Measurements from ENCODE around the gene WASF1. TPM values are rescaled to one million over a fixed set of nuclear protein-coding genes. Genes with fewer than 3 reads are reported as not detected.

The WASF1 gene
- total RNA-seq, 4 donors from 2014 or later: 5.8 to 15.6 (median 12.2) TPM

DNA sequence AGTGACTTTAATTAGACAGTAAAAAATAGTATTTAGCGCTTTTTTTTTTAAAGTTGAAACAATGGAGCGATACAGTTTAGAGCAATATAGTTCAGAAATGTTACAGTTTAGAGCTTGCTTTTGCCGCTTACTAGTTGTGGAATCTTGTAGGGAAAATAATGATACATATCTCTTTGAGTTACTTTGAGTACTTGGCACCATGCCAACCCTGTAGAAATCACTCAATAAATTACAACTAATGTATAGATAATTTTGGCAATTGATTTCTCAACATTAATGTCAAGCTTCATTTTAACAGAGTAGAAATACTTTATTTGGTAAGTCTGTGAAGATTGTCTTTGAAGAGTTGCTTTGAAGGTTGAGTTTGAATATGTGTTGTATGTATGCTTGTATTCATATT, 28.2 kb upstream of the WASF1 start:
- DNase-seq (ENCODE audit: low spot score): no peak
- TF ChIP-seq, protein P1, sequence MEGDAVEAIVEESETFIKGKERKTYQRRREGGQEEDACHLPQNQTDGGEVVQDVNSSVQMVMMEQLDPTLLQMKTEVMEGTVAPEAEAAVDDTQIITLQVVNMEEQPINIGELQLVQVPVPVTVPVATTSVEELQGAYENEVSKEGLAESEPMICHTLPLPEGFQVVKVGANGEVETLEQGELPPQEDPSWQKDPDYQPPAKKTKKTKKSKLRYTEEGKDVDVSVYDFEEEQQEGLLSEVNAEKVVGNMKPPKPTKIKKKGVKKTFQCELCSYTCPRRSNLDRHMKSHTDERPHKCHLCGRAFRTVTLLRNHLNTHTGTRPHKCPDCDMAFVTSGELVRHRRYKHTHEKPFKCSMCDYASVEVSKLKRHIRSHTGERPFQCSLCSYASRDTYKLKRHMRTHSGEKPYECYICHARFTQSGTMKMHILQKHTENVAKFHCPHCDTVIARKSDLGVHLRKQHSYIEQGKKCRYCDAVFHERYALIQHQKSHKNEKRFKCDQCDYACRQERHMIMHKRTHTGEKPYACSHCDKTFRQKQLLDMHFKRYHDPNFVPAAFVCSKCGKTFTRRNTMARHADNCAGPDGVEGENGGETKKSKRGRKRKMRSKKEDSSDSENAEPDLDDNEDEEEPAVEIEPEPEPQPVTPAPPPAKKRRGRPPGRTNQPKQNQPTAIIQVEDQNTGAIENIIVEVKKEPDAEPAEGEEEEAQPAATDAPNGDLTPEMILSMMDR (IDR thresholded peaks at IDR 0.05): no peak
- no peak for ATAC-seq (ENCODE audit: low FRiP score)

DNA sequence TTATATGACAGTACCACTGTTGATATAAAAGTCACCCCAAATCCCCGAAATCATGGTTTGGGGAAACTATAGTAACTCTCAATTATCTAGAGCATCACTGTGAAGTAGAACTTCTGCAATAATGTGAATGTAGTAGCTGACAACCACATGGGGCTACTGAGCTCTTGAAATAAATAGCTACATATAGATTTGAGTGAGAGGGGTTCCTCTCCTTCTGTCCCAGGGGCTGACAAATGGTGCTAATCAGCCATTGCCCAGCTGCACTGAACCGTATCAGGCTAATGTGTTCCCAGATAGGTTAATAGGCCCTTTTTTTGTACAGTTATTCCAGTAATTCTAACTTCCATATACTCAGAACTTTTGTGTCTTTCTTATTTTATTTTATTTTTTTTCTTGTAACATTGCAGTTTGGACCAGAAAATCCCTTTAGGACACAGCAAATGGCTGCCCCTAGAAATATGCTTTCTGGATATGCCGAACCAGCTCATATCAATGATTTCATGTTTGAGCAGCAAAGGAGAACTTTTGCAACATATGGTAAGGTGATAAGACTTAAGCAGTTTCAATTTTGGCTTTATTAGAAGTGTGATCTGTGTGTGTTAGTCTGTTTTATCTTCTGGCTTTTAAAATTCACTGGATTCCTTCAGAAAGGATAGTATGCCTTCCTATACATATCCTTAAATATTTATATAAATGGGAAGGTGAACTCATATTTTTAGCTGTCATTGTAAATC, 21.8 kb upstream of the WASF1 start:
- TF ChIP-seq, protein P1 (IDR thresholded peaks at IDR 0.05): no peak
- no peak for DNase-seq (ENCODE audit: low spot score)
- no peak for ATAC-seq (ENCODE audit: low FRiP score)

DNA sequence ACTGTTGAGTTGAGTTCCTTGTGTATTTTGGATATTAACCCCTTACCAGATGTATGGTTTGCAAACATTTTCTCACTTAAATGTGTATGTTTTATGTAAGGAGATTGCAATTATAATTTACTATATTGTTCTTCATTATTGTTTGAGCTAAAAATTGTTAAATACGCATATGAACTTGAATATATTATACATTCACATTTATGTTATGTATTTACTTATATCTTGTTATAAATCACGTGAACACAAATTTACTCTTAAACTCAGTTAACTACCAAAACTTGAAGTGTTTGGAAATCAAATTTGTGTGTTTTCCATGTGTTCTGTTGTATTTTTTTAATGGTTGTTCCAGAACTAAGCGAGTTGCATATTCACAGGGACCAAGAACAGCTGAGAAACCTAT, 19.1 kb upstream of the WASF1 start:
- ATAC-seq (ENCODE audit: low FRiP score): no peak
- TF ChIP-seq, protein P1 (IDR thresholded peaks at IDR 0.05): no peak

DNA sequence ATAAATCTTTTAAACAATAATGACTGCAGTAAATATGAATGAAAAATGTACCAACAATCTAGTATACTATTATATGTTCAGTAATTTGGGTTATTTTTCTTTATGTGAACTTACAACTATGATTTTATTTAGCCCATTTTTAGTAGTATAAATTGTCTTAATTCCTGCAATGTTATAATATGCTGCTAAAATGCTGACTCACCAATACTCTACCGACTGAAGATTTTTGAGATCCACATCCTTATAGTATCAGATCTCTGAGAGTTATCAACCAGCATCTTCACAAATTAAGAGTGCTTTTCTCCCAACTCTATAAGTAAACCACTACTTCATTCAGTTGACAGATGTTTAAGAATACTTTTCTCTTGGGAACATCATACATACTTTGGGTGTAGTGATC, 17.4 kb upstream of the WASF1 start:
- DNase-seq (ENCODE audit: low spot score): no peak
- ATAC-seq (ENCODE audit: low FRiP score): no peak
- TF ChIP-seq, protein P1 (IDR thresholded peaks at IDR 0.05): no peak

More for the DNA sequence above, 19.1 kb upstream of the WASF1 start:
- DNase-seq (ENCODE audit: low spot score): no peak

DNA sequence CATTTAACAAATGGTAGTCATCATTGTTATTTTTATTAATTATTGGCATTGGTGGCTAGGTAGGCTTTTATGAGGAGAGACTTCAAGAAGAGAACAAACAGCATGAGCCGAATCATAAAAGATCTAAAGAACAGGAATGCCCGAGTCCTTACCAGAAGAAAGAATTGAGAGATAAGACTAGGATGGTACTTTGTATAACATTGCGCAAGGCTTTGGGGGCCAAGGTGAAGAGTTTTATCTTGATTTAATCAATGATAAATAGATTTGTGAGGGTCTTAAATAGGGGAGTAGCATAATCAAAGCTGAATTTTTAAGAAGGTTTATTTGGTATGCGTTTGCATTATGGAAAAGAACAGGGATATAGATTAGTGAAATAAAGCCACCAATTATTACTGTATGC, 16.2 kb upstream of the WASF1 start:
- DNase-seq (ENCODE audit: low spot score): no peak
- no peak for ATAC-seq (ENCODE audit: low FRiP score)
- TF ChIP-seq, protein P1 (IDR thresholded peaks at IDR 0.05): no peak

DNA sequence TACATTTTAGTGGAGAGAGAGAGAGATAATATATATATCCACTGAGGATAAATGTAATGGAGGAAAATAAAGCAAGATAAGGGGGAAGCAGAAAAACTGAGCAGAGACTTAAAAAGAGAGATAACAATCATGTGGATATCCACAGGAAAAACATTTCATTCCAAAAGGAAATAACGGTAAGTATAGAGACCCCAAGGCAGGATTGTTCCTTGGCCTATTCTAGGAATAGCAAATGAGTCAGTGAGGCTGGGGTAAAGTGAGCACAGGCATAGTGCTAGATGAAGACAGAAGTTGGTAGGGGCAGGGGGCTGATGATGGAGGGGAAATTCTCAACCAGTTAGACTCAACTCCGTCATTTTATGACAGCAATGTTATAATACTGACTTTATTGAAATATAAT, 12.0 kb upstream of the WASF1 start:
- no peak for DNase-seq (ENCODE audit: low spot score)
- no peak for ATAC-seq (ENCODE audit: low FRiP score)
- TF ChIP-seq, protein P1 (IDR thresholded peaks at IDR 0.05): no peak

DNA sequence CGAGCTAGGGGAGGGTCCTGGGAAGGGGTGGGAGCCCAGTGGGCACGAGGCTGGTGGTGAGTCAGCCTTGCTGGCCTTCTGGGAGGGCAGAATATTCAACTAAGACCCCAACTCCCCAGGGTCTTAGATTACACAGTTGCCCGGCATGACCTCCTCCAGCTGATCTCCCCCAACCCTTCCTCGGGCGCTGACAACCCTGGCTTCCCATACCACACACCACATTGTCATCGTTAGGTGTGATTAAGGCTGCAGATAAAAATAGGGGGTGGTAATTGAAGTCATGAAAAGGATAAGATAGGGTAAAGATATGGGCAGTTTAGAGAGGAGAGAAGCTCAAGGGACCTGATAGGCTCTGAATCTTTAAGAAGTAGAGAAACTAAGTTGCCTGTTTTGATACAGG, 11.3 kb upstream of the WASF1 start:
- TF ChIP-seq, protein P1 (IDR thresholded peaks at IDR 0.05): no peak
- ATAC-seq (ENCODE audit: low FRiP score): no peak

More for the DNA sequence above, 11.3 kb upstream of the WASF1 start:
- DNase-seq (ENCODE audit: low spot score): no peak
